HG02870 (cell line): Measurements from ENCODE around the gene IMPDH2.
"Not testable (repeated sequence)": the region's sequence is repeated elsewhere in the genome, so short reads cannot be mapped to it uniquely, and the experiment has no call there.

Experiments
- ATAC-seq: cut with Tn5 transposase; IDR thresholded peaks from one replicate; pipeline ENCODE4 v1.9.1; 2021; ENCODE audit warnings: mild to moderate bottlenecking, moderate library complexity; ENCODE audit not compliant: unreplicated experiment

IMPDH2 gene

GRCh38 chr3:49021813-49022687 is 7.1 kb downstream of the IMPDH2 start, which contains the start of gene NDUFAF3:
Gene NDUFAF3, plus strand, starts transcription at chr3:49022121. Its CDS starts 24 bp downstream, at chr3:49022145.
- ATAC-seq: peak; percentile 48

GRCh38 chr3:49021213-49021812 is 7.9 kb downstream of the IMPDH2 start:
- peak; percentile 44 for ATAC-seq

GRCh38 chr3:49020330-49021212 is 8.6 kb downstream of the IMPDH2 start:
- no peak for ATAC-seq

GRCh38 chr3:49019941-49020329 is 9.3 kb downstream of the IMPDH2 start:
- no peak for ATAC-seq

GRCh38 chr3:49018707-49019006 is 10.5 kb downstream of the IMPDH2 start:
- no peak for ATAC-seq

- no peak for ATAC-seq
Measured at GRCh38 chr3:49017971-49018706, 11.1 kb downstream of the IMPDH2 start, which contains the start of gene DALRD3. Gene DALRD3, minus strand, starts transcription at chr3:49018580. Its CDS starts 16 bp downstream, at chr3:49018564.

GRCh38 chr3:49017229-49017970 is 11.8 kb downstream of the IMPDH2 start:
- ATAC-seq: no peak

- ATAC-seq: no peak
Measured at GRCh38 chr3:49016414-49017228, 12.6 kb downstream of the IMPDH2 start.

- ATAC-seq: no peak
Measured at GRCh38 chr3:49015765-49016164, 13.4 kb downstream of the IMPDH2 start.

GRCh38 chr3:49015072-49015471 is 14.1 kb downstream of the IMPDH2 start:
- no peak for ATAC-seq

GRCh38 chr3:49013738-49014660 is 15.2 kb downstream of the IMPDH2 start:
- ATAC-seq: no peak

GRCh38 chr3:49013113-49013737 is 16.0 kb downstream of the IMPDH2 start:
- no peak for ATAC-seq

GRCh38 chr3:49012441-49013017 is 16.7 kb downstream of the IMPDH2 start:
- ATAC-seq: no peak

- no peak for ATAC-seq
Measured at GRCh38 chr3:49009396-49009795, 19.8 kb downstream of the IMPDH2 start.

- not testable (repeated sequence) for ATAC-seq
Measured at GRCh38 chr3:49008627-49009026, 20.6 kb downstream of the IMPDH2 start.

GRCh38 chr3:49007771-49008528 is 21.2 kb downstream of the IMPDH2 start:
- peak; percentile 28 for ATAC-seq
